ENCODE data around the gene SEMA6B.

DNA sequence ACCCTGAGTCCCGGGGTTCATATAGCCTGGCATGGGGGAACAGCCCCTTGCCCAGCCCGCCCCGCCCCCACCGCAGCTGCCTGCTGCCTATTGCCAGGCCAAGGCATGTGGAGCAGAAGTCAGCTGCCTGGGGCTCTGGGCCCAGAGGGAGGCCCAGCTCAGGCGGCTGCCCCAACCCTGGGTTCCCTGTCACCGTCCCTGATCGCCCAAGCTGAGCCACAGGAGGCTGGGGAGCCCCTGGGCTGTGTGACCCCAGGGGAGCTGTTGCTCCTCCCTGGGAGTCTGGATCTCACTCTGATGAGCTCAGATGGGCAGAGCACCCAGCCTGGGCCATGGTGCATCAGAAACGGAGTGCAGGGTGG is 42.6 kb downstream of the SEMA6B start:
- TF ChIP-seq, protein P1, sequence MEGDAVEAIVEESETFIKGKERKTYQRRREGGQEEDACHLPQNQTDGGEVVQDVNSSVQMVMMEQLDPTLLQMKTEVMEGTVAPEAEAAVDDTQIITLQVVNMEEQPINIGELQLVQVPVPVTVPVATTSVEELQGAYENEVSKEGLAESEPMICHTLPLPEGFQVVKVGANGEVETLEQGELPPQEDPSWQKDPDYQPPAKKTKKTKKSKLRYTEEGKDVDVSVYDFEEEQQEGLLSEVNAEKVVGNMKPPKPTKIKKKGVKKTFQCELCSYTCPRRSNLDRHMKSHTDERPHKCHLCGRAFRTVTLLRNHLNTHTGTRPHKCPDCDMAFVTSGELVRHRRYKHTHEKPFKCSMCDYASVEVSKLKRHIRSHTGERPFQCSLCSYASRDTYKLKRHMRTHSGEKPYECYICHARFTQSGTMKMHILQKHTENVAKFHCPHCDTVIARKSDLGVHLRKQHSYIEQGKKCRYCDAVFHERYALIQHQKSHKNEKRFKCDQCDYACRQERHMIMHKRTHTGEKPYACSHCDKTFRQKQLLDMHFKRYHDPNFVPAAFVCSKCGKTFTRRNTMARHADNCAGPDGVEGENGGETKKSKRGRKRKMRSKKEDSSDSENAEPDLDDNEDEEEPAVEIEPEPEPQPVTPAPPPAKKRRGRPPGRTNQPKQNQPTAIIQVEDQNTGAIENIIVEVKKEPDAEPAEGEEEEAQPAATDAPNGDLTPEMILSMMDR (IDR thresholded peaks at IDR 0.05; ENCODE audit: poor library complexity) = no peak
- TF ChIP-seq EZH2 (IDR thresholded peaks at IDR 0.05; ENCODE audit: borderline replicate concordance) = no peak
- no peak for TF ChIP-seq EZH2phosphoT487 (IDR thresholded peaks at IDR 0.05; ENCODE audit: low read depth, severe bottlenecking, unreplicated experiment)

Measured in hepatocyte (in vitro differentiated cells).